NB4 (cell line): Measurements from ENCODE around the gene AGAP1.

Experiments used
- POLR2A ChIP-seq: IDR thresholded peaks from 2 replicates; pipeline ENCODE4 v1.6.1; 2011; ENCODE audit warnings: mild to moderate bottlenecking; ENCODE audit not compliant: insufficient read length; ENCODE audit errors: extremely low read depth
- TF ChIP-seq, protein P1 (sequence below): IDR thresholded peaks from one replicate; pipeline ENCODE4 v1.5.1; 2012; ENCODE audit warnings: low read depth, low read length

- TF ChIP-seq, protein P1, sequence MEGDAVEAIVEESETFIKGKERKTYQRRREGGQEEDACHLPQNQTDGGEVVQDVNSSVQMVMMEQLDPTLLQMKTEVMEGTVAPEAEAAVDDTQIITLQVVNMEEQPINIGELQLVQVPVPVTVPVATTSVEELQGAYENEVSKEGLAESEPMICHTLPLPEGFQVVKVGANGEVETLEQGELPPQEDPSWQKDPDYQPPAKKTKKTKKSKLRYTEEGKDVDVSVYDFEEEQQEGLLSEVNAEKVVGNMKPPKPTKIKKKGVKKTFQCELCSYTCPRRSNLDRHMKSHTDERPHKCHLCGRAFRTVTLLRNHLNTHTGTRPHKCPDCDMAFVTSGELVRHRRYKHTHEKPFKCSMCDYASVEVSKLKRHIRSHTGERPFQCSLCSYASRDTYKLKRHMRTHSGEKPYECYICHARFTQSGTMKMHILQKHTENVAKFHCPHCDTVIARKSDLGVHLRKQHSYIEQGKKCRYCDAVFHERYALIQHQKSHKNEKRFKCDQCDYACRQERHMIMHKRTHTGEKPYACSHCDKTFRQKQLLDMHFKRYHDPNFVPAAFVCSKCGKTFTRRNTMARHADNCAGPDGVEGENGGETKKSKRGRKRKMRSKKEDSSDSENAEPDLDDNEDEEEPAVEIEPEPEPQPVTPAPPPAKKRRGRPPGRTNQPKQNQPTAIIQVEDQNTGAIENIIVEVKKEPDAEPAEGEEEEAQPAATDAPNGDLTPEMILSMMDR = no peak
- TF ChIP-seq POLR2A = no peak
These were observed 1.0 kb downstream of the AGAP1 start for GRCh38 chr2:235494716-235495372.
